Measurements from ENCODE around the gene SPRED2.
"Not testable (repeated sequence)": the region's sequence is repeated elsewhere in the genome, so short reads cannot be mapped to it uniquely, and the experiment has no call there.

Gene SPRED2

DNA sequence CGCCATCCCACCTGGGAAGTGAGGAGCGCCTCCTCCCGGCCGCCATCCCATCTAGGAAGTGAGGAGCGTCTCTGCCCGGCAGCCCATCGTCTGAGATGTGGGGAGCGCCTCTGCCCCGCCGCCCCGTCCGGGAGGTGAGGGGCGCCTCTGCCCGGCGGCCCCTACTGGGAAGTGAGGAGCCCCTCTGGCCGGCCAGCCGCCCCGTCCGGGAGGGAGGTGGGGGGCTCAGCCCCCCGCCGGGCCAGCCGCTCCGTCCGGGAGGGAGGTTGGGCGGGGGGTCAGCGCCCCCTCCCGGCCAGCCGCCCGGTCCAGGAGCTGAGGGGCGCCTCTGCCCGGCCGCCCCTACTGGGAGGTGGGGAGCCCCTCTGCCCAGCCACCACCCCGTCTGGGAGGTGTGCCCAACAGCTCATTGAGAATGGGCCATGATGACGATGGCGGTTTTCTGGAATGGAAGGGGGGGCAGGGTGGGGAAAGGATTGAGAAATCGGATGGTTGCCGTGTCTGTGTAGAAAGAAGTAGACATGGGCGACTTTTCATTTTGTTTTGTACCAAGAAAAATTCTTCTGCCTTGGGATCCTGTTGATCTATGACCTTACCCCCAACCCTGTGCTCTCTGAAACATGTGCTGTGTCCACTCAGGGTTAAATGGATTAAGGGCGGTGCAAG is 93.4 kb downstream of the SPRED2 start:
- DNase-seq, result not testable (repeated sequence)

GRCh38 chr2:65337915-65338314 is 94.5 kb downstream of the SPRED2 start:
- not testable (repeated sequence) for DNase-seq

GRCh38 chr2:65334714-65335113 is 97.7 kb downstream of the SPRED2 start:
- no peak for DNase-seq

DNA sequence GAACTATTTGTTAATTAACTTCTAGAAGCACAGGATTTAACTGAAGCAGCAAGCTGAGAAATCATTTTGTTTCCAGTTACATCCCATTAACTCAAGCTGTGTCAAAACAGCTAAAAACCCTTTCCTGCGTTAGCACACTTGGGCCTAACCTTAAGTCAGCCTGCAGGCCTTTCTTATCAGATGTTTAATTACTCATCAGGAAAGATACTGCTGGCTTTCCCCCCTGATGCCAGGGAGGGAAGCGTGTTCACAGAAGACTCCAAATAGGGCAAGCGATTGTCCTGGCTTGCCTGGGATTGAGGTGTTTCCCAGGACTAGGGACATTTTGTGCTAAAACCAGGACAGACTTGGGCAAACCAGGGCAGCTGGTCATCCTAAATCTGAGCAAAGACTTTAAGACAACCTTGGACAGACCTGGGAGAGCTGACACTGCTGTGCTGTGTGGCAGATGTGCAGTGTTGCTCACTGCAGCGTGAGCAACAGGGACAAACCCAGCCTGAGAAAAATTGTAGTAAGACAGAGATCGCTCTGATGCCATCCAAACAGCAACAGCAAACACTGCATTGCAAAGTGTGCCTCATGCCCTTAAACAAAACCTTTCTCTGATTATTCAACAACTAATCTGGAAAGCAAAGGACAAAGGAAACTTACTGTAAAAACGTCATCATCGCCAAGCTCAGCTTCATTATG is 100.9 kb downstream of the SPRED2 start:
- DNase-seq, result no peak

DNA sequence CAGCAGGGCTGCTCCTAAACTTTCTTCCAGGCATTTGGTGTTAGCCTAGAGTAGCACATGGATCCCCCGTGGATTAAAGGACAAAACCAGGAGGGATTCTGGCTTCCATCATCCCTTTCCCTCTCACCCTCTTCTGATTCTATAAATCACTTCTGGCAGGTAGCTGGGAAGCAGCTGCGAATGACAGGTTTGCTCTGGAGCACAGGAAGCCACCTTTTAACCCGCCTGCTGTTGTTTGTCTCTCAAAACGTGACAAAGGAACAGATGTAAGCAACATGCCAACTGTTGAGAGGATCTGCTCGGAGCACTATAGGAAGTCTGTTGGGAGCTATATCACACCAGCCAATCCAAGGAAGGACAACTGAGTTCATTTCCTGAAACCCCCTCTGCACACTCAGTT is 102.9 kb downstream of the SPRED2 start:
- DNase-seq, result no peak

- no peak for DNase-seq
Measured at GRCh38 chr2:65326276-65326675, 106.1 kb downstream of the SPRED2 start.

GRCh38 chr2:65325066-65325465 is 107.3 kb downstream of the SPRED2 start:
- no peak for DNase-seq

DNA sequence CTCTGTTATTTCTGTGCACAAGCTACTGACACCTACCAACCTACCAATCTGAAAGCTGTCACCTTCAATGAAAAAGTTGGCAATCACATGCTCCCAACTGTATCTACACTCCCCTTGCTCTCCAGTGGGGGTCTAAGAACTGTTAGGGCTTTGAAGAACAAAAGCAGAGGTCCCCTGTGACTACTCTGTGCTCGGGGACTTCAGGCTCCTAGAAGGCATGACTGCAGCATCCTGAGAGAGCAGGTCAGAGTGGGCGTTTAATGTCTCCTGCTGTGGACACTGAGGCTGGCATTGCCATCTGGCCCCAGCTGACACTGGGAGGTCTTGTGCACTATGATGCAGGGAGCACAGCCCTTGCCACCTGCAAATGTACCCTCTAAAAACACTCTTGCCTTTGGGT is 111.5 kb downstream of the SPRED2 start:
- no peak for DNase-seq

DNA sequence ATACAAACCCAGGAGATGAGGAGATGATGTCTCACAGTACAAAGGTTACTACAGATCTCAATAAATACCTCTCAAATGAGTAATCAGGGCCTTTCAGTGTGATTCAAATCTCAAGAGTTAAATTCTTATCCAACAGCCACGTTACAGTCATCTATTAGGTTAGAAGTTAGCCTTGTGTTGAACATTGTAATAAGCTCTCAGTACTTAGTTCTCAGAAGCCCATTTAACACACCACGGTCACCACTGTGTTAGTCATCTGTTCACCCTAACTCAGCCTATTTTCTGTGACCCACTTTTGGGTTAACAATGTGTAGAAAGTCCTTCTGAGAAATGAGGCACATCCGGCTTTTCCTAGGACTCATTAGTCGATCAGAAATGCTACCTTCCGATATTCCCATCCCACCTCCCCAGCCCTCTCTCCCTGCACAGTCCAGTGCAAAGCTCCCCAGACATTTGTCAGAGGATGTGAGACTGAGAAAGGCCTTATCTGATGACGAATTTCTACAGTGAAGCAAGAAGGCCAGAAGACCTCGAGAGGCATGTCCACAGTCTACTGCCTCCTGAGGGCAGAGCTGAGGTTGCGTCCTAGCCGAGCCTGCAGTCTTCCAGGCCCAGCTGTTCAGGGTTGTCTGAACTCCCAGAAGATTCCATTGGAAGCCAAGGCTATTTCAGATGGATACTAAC is 112.2 kb downstream of the SPRED2 start:
- DNase-seq, result no peak

- DNase-seq, result no peak
Measured at GRCh38 chr2:65319674-65320041, 112.7 kb downstream of the SPRED2 start.

GRCh38 chr2:65319072-65319673 is 113.2 kb downstream of the SPRED2 start:
- DNase-seq, result no peak

DNA sequence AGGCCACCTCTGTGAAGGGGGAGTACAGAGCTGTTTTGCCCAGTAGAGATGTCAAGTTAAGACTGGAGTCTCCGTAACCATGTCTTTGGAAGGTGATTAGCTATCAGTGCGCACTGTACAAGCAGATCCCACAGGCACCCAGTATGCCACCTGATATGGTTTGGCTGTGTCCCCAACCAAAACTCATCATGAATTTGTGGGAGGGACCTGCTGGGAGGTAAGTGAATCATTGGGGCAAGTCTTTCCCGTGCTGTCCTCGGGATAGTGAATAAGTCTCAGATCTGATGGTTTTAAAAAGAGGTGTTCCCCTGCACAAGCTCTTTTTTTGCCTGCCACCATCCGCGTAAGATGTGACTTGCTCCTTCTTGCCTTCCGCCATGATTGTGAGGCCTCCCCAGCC is 114.6 kb downstream of the SPRED2 start:
- no peak for DNase-seq

DNA sequence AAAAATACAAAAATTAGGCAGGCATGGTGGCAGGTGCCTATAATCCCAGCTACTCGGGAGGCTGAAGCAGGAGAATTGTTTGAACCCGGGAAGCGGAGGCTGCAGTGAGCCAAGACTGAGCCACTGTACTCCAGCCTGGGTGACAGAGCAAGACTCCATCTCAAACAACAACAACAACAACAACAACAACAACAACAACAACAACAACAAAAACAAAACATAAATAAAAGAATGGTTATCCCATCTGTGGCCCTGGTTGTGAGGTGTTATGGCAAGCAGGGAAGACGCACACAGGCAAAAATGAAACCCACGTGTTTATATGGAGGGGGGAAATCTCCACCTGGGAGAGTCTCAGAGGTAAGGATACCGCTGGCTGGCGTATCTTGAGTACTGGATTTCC is 115.0 kb downstream of the SPRED2 start:
- not testable (repeated sequence) for DNase-seq

- DNase-seq, result no peak
Measured at GRCh38 chr2:65316072-65316471, 116.3 kb downstream of the SPRED2 start.

DNA sequence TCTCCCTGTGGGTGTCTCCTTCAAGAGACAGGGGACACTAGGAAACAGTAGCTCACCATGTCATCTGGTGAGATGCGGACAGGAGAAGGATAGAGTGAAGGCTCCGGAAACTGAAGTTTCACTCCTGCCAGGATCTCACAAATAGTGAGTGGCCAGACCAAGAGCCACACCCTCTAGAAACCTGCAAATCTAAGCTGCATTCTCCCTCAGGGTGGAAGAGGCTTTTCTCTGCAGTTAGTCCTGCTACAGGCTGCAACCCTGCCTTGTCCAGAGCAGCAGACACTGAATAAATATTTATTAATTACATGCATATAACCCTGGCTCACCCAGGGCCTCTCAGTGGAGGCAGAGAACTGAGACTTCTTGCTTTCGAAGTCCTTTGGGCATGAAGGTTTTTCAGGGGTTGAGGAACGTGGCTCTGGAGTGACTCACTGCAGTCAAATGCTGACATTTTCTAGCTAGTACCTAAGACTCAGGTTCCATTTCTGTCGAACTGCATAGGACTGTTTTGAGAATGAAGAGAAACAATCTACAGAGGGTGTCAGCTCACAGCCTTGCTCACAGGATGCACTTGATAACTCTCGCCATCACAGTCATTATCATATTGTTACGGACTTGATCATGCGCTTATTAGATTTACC is 117.5 kb downstream of the SPRED2 start:
- no peak for DNase-seq

GRCh38 chr2:65313954-65314256 is 118.5 kb downstream of the SPRED2 start:
- DNase-seq, result no peak

DNA sequence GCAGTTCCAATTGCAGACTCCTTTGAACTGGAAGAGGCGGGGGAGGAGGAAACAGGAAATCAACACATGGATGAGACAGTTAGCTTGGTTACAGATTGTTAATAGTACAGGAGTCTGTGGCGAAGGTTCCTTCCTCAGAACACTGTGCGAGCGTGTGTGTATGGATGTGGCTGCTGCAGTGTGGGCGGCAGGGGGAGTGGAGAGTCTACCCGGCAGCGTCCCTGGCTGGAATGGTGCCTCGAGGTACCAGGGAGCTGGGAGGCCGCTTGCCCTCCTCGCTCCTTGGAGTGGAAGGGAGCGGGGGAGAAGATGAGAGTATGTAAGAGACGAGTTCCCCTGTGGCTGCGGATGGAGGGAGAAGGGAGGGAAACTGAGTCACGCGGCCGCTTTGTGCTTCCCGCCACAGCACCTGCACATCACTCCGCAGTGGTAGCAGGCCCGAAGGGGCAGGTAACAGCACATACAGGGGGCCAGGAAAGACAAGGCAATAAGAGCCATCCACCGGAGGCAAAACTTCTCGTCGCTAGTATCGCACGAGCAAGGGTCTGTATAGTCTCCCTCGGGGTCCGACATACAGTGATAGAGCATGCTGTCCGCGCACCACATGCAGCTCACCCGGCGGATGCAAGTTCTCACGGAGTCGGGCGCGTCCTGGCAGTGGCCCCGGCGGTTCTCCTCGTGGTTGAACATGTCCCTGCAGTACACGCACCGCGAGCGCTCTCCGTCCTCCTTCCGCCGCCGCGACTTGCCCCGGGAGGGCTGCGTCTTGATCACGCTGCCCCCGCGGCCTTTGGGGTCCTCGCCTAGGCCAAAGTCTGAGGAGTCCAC is 119.1 kb downstream of the SPRED2 start:
- no peak for DNase-seq

- no peak for DNase-seq
Measured at GRCh38 chr2:65311596-65311995, 120.8 kb downstream of the SPRED2 start.

- no peak for DNase-seq
Measured at GRCh38 chr2:65311049-65311448, 121.3 kb downstream of the SPRED2 start.

DNA sequence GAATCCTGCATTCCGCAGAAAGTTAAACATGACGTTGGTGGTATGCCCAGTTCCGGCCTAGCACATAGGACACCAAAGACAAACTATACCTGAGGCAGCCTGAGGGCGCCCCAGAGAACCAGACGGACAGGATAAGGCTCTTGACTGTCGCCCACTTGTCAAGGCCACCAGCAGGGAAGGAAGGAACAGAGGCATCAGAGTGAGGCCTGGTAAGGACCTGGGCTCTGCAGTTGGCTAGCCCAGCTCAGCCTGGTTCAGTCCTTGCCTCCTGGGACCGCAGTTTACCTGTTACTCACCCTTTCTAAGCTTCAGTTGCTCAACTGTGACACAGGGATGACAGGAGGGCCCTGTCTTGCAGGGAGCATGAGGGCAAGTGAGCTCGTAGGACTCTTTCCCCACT is 122.7 kb downstream of the SPRED2 start:
- no peak for DNase-seq

GRCh38 chr2:65305934-65306333 is 126.5 kb downstream of the SPRED2 start:
- DNase-seq, result no peak

Data from NCI-H1092 treated with DMSO at 0.1 percent for 48 hours (cell line).